M059J (cell line): ENCODE measurements around the gene CD300LB. TPM values are rescaled to one million over a fixed set of nuclear protein-coding genes. Genes with fewer than 3 reads are reported as not detected.
"Not testable (repeated sequence)": the region's sequence is repeated elsewhere in the genome, so short reads cannot be mapped to it uniquely, and the experiment has no call there.

Experiments
- DNase-seq: peaks from one replicate; pipeline ENCODE4 v3.0.0-alpha.2; 2012; ENCODE audit warnings: low read depth
- total RNA-seq: library from RNA; depleted of rRNA; stranded (reverse); fragments of >200 nt; shearing (Covaris generic); gene quantifications from 2 replicates; pipeline ENCODE4 v1.2.3, GENCODE V29; 2014

Gene CD300LB
- total RNA-seq, 1 experiment from 2014 or later: not detected

GRCh38 chr17:74525781-74526288 is 5.4 kb downstream of the CD300LB start:
- DNase-seq: no peak

DNA sequence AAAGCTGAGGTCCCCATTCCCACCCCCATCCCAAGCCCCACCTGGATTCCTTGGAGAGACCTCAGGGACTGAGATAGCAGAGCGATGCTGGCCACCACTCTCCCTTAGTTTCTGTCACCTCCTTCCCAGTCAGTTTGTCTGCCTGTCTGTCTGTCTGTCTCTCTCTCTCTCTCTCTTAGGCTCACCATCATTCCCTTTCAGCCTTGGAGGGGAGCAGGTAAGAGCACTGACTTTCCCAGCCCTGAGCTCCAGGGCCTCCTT is 5.9 kb downstream of the CD300LB start:
- no peak for DNase-seq

GRCh38 chr17:74524653-74525464 is 6.4 kb downstream of the CD300LB start:
- DNase-seq: no peak

DNA sequence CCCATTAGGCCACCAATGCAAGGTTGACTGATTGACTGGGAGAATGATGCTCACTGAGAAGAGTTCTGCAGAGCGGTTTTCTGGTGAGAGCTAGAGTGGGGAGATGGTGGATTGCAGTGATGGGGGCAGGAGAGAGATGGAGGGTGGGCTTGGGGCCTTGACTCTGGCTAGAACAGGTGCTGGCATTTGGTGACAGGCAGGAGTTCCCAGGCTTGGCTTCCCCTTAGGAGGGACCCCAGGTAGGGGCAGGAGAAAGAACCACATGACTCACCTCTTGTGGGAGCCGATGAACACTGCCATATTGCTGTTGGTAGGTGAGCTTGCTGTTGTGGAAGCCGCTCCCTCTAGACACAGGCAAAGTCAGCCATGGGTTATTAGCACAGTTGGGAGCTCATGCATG is 8.0 kb downstream of the CD300LB start:
- no peak for DNase-seq

DNA sequence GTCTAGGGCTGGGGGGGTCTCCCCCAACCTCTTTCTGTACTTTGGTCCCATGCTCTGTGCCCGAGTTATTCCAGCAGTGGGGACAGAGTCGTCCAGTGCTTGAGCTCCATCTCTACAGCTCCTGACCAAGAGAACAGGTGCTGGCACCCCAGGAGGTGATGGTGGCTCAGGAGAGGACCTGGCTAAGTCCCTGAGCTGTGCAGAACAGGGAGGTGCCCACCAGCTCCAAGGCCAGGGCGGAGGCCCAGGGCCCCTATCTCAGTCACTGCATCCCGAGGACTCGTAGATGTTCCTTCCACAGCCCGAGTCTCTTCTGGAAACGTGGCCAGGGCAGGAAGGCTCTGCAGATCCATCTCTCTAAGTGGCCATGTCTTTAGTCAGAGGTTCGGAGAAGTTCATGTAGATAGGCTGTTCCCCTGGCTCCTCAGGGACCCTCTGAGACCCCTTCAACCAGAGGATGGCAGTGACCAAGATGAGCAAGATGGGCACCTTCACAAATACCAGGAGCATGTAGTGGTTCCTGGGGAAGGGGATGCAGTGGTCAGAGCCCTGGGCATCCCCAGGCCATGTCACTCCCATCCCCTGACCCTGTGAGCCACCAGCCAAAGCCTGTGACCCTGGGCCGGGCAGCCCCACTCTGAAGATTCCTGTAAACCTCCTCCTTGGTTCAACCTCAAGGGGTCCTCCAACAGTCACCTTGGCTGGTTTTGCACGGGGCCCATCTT is 8.7 kb downstream of the CD300LB start:
- DNase-seq: no peak

DNA sequence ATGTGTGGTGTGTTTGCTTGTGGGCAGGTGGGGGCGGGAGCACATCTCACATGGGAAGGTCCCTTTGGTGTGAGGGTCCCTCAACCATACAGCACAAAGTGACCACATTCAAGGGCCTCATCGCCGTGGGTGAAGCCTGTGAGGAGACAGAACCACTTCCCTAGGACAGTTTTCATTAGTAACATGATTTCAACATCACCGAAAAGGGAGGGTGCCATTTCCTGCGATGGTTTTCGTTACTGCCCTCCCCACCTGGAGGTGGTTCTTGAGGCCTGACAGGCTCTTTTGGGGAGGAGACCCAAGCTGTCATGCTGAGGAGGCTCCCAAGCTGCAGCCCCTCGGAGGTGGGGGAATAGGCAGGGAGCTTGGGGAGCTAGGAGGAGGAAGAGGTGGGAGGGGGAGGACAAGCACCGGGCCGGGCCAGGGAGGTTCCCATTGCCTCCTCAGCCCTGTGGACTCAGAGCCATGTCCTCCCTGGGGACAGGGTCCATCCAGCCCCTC is 9.5 kb downstream of the CD300LB start:
- no peak for DNase-seq

DNA sequence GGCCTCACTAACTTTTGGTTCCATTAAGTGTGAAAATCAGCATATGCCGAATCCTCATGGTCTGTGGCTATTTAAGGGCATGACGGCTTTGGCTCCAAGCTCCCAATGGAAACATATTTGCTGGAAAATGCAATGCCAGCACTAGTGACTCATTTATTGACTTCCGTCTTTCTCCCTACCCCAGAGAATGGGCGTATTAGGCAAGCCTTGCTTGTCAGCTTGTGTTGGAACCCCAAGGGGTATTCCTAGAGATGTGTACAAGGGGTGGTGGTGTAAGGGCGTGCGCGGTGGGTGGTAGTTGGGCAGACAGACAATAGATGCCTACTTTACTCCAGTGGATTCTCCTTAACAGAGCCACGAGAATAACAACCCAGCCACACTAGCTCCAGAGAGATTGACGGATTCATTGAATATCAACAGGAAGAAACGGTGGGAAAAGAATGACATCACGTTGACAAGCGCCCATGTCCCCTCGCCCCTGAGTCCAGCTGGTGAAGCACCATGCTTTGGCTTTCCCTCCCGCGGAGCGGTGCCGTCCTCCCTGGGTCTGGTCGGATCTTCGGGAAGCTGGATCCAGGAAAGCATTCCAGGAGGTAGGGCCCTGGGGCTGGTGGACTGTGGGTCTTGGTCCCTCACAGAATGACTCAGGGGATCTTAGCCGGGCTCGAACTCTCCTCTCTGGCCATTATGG is 10.3 kb downstream of the CD300LB start:
- peak; percentile 54 for DNase-seq

GRCh38 chr17:74520016-74520434 is 11.2 kb downstream of the CD300LB start:
- DNase-seq: no peak

GRCh38 chr17:74518413-74518981 is 12.8 kb downstream of the CD300LB start:
- DNase-seq: not testable (repeated sequence)

- no peak for DNase-seq
Measured at GRCh38 chr17:74516561-74517328, 14.5 kb downstream of the CD300LB start.

- DNase-seq: no peak
Measured at GRCh38 chr17:74515941-74516340, 15.3 kb downstream of the CD300LB start.

- DNase-seq: no peak
Measured at GRCh38 chr17:74514632-74515334, 16.5 kb downstream of the CD300LB start.

DNA sequence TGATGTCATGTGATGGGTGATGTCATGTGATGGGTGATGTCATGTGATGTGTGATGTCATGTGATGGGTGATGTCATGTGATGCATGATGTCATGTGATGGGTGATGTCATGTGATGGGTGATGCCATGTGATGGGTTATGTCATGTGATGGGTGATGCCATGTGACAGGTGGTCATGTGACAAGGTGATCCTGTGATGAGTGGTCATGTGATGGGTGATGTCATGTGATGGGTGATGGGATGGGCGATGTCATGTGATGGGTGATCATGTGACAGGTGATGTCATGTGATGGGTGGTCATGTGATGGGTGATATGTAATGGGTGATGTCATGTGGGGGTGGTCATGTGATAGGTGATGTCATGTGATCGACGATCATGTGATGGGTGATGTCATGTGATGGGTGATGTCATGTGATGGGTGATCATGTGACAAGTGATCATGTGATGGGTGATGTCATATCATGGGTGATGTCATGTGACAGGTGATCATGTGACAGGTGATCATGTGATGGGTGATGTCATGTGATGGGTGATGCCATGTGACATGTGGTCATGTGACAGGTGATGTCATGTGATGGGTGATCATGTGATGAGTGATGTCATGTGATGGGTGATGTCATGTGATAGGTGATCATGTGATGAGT is 17.2 kb downstream of the CD300LB start:
- peak; percentile 57 for DNase-seq

DNA sequence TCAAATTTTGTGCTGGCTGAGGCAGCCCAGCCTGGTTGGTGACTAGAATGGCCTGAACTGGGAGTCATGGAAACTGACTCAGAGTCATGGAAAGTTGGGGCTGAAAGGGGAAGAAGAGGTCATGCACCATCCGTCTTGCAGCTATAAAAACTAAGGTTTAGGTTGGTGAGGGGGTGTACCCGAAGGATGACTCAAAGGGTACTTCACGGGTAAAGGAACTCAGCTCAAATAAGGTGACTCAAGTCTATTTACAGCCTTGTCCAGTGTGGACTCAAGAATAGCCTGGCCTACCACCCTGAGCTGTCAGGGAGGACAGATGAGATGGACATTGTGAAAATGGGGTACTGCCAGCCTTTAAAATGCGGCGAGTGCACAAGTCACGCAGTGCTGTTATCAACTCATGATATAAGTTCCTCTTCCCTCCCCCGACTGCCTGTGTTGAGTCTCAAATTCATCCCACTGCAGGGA is 18.6 kb downstream of the CD300LB start:
- peak; percentile 97 for DNase-seq

DNA sequence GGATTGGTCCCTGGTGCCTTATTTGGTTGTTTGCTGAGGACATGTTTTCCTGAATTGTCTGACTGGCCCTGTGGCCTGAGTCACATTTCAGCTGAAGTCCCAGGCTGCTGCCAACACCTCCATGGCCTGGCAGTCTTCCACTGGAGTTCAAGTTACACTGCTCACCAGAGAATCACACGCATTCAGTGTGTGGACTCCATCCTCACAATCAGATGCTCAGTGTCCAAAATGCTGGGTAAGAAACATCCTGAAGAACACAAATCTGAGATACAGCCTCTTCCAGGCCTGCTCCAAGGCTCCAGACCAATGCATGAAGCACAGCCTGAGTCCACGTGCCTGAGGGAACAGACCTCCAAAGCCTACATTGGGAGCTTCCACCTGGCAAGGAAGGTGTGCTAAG is 19.2 kb downstream of the CD300LB start:
- peak; percentile 92 for DNase-seq

GRCh38 chr17:74508156-74508555 is 23.1 kb downstream of the CD300LB start:
- DNase-seq: no peak

DNA sequence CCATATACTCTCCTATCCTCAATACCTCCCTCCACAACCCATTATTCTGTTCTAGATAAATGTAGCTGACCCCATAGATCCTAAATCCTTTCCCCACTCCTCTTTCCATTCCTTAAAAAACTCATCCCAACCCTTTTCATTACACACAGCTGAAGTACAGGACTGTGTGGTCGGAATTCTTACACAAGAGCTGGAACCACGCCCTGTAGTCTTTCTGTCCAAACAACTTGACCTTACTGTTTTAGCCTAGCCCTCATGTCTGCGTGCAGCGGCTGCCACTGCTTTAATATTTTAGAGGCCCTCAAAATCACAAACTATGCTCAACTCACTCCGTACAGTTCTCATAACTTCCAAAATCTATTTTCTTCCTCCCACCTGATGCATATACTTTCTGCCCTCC is 27.3 kb downstream of the CD300LB start:
- not testable (repeated sequence) for DNase-seq

- DNase-seq: peak; percentile 13
Measured at GRCh38 chr17:74502861-74503260, 28.4 kb downstream of the CD300LB start.

DNA sequence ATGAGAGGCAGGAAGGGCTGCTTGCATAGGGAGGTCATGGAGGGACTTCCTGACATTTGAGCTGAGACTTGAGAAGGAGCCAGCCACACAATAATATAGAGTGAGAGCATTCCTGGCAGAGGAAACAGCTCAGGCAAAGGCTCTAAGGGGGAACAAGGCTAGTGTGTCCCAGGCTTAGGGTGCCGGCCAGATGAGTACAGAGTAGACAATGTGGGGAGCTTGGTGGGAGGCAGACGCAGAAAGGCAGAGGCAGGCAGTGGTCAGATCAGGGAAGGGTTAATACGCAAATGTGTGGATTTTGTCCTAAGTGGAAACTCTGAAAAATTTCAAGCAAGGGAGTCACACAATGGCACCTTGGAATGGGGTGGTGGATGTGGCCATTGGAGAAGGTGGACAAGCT is 31.3 kb downstream of the CD300LB start:
- no peak for DNase-seq

GRCh38 chr17:74497471-74497870 is 33.8 kb downstream of the CD300LB start:
- no peak for DNase-seq
